GM19328 (cell line): ENCODE results near the gene USP9X.
A peak's percentile ranks its signal among the peaks of the same experiment; 100 is the strongest.
"Not testable (repeated sequence)": the region's sequence is repeated elsewhere in the genome, so short reads cannot be mapped to it uniquely, and the experiment has no call there.

Experiments
- ATAC-seq: cut with Tn5 transposase; IDR thresholded peaks from one replicate; pipeline ENCODE4 v1.9.1; 2021; ENCODE audit warnings: mild to moderate bottlenecking, moderate library complexity; ENCODE audit not compliant: unreplicated experiment

USP9X gene

GRCh38 chrX:41084044-41084892 is 977 bp upstream of the USP9X start:
- peak; percentile 50 for ATAC-seq

DNA sequence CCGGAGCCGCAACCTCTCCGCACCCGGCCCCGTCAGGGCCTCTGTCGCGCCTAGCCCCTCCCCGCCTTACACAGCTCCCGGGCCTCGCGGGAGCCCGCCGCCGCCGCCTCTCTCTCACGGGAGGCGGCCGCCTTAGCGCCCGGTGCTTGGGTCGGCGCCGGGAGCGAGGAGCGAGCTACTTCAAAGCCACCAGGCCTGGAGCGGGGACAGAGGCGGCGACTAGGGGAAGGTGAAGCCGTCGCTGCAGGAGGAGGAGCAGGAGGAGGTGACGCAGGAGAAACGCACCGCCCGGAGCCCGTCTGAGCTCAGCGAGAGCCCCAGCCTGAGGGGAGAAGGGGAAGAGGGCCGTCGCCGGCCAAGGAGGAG is 250 bp downstream of the USP9X start:
- peak; percentile 29 for ATAC-seq

GRCh38 chrX:41085878-41086626 is 807 bp downstream of the USP9X start:
- peak; percentile 1 for ATAC-seq

DNA sequence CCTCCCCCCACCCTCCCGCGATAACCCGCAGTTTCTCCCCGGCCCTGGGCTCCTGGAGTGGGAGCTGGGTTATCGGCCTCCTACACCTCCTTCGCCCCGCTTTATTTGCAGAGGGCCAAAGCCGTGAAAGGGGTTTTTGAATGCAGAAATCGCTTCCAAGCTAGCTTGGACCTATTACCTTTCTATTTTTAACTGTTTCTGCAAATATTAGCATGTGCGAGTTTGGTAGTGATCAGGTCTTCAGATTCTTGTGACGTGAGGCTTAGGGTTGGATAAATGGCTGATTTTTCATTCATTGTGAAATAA is 1.3 kb downstream of the USP9X start:
- ATAC-seq, result no peak

DNA sequence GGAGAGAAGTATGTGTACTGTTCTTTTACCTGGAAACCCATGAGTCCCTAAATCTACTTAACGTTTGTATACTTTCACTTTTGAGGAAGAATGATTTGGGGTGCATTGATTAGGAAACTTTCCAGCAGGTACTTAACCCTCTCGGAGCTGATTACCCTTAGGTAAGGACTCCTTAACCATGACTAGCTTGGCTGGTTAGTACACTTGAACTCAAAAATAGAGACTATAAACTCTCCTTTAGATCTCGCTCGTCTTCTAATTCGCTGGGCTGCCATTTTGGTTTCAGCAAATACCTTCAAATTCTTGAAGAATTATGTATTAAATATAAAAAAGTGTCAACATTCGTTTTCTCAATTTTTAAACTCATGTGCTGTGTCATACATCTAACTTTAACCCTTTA is 2.0 kb downstream of the USP9X start:
- ATAC-seq, result no peak

DNA sequence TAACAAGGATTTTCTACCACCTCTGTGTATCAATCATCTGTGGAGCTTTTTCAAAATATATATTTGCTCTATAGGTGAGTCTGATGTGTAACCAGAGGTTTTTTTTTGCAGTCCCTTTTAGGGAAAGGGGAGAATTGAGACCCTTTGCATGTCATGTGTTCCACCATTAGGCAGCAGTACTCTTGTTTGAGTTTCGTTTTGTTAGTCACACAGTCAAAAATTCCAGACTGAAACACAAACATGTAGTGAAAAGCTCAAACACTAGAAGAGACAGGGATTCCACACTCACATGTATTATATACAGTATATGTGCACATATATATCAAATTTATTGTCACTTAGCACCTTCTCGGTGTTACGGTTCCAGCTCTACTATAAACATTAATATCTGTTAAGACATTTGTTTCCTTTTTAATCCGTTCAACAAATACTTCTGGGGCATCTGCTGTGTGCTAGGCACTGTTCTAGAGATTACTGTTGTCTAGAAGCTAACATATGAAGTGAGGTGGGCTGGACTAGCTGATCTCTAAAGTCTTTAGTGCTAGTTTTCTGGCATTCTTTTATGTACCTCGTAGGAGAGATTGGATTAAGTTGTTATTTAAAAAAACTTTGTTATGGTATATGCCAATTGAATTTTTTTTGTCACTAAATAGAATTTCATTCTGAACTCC is 5.5 kb downstream of the USP9X start:
- no peak for ATAC-seq

- ATAC-seq, result no peak
These were observed 7.5 kb downstream of the USP9X start for GRCh38 chrX:41092776-41093175.

GRCh38 chrX:41095174-41095573 is 9.9 kb downstream of the USP9X start:
- ATAC-seq, result no peak

- no peak for ATAC-seq
These were observed 10.7 kb downstream of the USP9X start for GRCh38 chrX:41095908-41096307.

- no peak for ATAC-seq
These were observed 11.2 kb downstream of the USP9X start for GRCh38 chrX:41096339-41096955.

DNA sequence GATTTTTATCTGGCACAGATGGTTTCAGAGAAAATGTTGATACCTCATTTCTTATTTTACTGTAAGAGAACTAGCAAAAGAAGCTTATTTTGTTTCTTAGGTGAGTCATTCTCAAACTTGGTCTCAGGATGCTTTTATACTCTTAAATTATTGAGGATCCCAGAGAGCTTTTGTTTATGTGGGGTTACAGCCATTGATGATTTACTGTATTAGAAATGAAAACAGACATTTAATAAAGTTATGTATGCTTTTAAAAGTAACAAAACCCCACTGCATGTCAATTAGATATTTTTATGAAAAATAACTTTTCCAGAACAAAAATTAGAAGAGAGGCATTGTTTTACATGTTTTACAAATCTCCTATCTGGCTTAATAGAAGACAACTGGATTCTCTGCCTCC is 12.1 kb downstream of the USP9X start:
- ATAC-seq, result no peak

GRCh38 chrX:41100200-41100599 is 15.0 kb downstream of the USP9X start:
- no peak for ATAC-seq

DNA sequence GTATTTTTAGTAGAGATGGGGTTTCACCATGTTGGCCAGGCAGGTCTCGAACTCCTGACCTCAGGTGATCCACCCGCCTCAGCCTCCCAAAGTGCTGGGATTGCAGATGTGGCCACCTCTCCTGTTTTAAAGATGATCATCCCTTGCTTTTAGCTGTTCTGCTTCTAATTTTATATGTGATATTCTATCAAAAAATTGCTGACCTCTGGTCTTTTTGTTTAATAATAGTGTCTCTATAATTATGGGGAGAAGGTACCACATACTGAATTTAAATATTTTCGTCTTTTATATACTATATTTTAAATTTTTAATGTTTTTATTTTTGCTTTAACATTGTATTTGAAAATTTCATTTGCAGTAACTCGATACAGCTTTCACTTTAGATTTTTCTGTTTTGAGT is 15.6 kb downstream of the USP9X start:
- ATAC-seq, result no peak

DNA sequence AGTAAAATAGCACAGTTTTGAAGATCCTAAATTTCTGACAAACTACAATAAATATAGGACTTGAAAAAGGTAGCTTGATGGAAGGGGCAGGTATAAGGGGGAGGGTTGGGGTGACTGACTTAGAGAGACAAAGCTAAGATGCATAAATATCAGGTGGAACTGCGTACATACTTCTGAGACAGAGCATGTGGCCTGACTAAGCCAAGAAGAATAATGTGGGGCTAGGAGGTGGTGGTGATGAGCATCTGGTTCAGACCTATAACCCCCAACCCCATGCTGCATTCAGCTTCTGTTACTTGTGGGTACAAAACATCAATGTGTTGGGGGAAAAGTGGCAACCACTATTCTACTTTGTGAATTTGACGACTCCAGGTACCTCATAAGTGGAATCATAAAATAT is 19.8 kb downstream of the USP9X start:
- ATAC-seq, result no peak

- ATAC-seq, result not testable (repeated sequence)
These were observed 21.0 kb downstream of the USP9X start for GRCh38 chrX:41106257-41106656.

DNA sequence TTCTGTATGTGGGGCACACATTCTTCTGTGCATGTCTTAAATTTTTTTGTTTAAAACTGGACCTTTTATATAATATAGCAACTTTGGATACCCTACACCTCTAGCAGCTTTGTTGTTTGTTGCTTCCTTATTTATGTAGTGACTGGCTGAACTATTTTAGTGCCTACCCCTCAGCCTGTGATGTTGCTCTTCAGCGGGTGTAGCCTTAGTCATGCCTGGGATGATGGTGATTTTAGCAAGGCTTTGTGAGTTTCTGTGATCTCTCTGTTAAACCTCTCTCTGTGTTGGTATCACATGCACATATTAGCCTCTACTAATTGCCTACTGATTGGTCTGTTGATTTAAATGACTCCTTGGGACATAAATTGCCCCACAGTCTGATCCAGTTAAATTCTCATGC is 22.8 kb downstream of the USP9X start:
- no peak for ATAC-seq

DNA sequence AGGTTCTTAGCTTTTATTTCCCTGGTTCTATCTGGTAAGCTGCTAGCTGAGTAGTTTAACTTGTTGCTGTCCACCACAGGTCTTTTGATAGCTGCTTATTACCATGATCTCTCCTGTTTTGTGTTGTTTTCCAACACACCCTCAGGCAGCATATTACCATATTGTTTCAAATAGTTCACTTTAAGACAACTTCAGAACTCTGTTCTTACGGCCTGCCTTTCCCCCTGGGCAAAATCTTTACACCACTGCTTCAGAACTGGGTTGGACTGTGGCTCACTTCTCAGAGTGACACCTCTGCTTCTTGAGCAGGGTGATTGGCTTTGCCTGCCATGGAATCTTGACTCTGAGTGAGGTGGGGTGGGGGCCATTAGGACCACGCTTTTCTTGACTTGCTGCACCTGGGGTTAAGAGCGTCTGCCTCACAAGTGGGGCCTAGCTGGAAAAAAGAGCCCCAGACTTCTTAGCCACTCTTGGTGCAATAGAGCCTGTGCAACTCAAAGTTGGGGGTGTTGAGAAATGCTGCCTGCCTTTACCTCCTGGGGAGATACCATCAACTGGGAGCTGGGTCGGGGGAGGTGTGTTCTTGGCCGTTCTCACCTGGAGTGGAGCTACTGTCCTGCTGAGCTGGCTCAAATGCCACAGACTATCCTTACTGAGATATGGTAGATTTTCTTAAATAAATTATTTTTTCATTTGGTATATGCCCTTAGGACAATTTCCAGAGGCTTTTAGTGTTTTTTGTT is 23.4 kb downstream of the USP9X start:
- ATAC-seq, result no peak

- ATAC-seq, result no peak
These were observed 25.8 kb downstream of the USP9X start for GRCh38 chrX:41110801-41111625.

GRCh38 chrX:41115104-41115425 is 29.8 kb downstream of the USP9X start:
- ATAC-seq, result not testable (repeated sequence)

DNA sequence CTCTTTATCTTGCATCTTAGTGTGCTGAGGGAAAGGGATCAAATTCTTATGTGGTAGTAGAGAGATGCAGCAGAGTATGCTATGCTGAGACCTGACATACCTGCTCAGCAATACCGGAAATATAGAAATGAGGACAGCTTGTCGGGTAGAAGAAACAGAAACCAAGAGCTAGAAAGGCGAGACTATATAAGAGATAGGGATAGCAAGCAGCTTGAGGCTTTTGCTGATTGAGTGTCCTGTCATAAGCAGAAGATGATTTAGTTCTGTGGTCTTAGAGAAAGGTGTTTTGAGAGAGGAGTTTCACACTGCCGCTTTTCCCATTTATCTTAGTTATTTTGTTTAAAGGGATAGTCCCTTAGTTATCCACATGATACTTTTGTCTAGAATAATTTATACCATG is 31.7 kb downstream of the USP9X start:
- ATAC-seq, result peak; percentile 62
